A673 (cell line): ENCODE measurements around the gene PCSK1.

Experiments used
- CTCF ChIP-seq: fragments of 300-800, 200-600 bp; sonication (generic); conservative IDR thresholded peaks from 2 replicates; pipeline ENCODE4 v1.5.1; 2017; ENCODE audit warnings: low read depth, mild to moderate bottlenecking, antibody characterized with exemption, low read length, moderate library complexity, mixed read lengths
- EZH2 ChIP-seq: fragments of 200-600 bp; sonication (generic); IDR thresholded peaks from 2 replicates; pipeline ENCODE4 v1.6.1; 2017; ENCODE audit warnings: borderline replicate concordance, low read depth, mild to moderate bottlenecking, mixed read lengths, antibody characterized with exemption, low read length; ENCODE audit not compliant: poor library complexity, severe bottlenecking

- TF ChIP-seq CTCF, result no peak
- TF ChIP-seq EZH2, result no peak
Measured at GRCh38 chr5:96377597-96377996, 55.5 kb downstream of the PCSK1 start.
